ENCODE measurements around the gene SFTA2.

SFTA2 gene

DNA sequence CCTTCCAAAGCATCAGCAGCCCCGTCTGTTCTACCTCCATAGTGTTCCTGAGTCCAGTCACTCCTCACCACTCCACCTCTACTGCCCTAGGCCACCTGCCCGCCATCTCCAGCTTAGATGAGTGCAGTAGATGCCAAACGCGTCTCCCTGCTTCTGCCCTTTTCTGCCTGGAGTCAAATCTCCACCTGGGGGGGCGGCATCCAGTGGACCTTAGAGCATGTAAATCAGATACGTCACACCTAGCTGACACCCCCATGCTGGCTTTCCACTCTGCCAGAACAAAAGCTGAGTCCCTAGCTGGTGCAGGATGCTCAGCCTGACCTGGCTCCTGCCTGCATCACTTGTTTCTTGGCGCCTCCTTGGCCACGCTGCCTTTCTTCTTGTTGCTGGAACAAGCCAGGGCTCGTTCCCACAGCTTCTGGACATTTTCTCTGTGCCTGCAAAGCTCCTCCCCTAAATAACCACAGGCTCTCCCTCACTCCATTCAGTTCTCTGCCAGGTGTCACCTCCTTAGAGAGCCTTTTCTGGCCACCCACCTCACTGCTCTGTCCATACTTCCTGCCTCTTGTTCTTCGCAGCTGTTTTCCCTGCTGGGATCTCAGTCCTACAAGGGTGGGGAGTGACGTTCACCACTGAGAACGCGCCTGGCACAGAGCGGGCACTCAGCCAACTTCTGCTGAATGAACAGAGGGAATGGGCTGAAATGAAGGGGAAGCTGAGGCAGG, 41.9 kb downstream of the SFTA2 start:
- no peak for TF ChIP-seq ZFX (IDR thresholded peaks at IDR 0.05; ENCODE audit: borderline replicate concordance)
- TF ChIP-seq, protein P1, sequence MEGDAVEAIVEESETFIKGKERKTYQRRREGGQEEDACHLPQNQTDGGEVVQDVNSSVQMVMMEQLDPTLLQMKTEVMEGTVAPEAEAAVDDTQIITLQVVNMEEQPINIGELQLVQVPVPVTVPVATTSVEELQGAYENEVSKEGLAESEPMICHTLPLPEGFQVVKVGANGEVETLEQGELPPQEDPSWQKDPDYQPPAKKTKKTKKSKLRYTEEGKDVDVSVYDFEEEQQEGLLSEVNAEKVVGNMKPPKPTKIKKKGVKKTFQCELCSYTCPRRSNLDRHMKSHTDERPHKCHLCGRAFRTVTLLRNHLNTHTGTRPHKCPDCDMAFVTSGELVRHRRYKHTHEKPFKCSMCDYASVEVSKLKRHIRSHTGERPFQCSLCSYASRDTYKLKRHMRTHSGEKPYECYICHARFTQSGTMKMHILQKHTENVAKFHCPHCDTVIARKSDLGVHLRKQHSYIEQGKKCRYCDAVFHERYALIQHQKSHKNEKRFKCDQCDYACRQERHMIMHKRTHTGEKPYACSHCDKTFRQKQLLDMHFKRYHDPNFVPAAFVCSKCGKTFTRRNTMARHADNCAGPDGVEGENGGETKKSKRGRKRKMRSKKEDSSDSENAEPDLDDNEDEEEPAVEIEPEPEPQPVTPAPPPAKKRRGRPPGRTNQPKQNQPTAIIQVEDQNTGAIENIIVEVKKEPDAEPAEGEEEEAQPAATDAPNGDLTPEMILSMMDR (IDR thresholded peaks at IDR 0.05): no peak
- H3K27ac ChIP-seq: no peak overlapping the region

DNA sequence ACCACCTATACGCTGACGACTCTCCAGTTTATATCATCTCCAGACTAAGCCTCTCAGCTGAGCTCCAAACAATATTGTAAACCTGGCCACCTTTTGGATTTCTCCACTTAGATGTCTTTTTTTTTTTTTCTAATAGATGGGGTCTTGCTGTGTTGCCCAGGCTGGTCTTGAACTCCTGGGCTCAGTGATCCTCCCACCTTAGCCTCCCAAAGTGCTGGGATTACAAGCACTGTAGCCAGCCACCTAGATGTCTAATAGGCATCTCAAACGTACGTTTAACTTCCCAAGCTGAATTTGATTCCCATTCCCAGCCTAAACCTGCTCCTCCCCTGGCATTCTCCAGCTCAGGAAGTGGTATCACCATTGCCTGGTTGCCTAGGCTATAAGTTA, 42.5 kb downstream of the SFTA2 start:
- no peak overlapping the region for H3K27ac ChIP-seq

DNA sequence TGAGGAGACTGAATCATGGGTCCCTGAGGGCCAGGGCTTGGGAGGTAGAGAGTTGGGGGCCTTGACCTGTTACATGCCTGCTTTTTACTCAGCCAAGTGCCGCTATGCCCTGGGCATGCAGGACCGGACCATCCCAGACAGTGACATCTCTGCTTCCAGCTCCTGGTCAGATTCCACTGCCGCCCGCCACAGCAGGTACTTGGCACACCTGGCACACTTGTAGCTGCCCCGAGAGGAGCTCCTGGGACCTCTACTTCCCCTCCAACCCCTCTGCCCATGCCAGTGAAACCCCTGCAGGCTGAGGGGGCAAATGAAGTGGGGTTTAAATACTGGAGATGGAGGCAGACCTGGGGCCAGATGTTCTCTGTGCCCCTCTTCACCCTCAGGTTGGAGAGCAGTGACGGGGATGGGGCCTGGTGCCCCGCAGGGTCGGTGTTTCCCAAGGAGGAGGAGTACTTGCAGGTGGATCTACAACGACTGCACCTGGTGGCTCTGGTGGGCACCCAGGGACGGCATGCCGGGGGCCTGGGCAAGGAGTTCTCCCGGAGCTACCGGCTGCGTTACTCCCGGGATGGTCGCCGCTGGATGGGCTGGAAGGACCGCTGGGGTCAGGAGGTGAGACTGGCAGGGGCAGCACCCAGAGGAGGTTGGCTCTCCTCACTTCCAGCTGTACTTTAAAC, 43.0 kb downstream of the SFTA2 start:
- no peak overlapping the region for H3K27ac ChIP-seq
- TF ChIP-seq, protein P1 (IDR thresholded peaks at IDR 0.05): no peak
- no peak for TF ChIP-seq ZFX (IDR thresholded peaks at IDR 0.05; ENCODE audit: borderline replicate concordance)

More for the DNA sequence above, 42.5 kb downstream of the SFTA2 start:
- TF ChIP-seq ZFX (IDR thresholded peaks at IDR 0.05; ENCODE audit: borderline replicate concordance): no peak
- TF ChIP-seq, protein P1 (IDR thresholded peaks at IDR 0.05): no peak

DNA sequence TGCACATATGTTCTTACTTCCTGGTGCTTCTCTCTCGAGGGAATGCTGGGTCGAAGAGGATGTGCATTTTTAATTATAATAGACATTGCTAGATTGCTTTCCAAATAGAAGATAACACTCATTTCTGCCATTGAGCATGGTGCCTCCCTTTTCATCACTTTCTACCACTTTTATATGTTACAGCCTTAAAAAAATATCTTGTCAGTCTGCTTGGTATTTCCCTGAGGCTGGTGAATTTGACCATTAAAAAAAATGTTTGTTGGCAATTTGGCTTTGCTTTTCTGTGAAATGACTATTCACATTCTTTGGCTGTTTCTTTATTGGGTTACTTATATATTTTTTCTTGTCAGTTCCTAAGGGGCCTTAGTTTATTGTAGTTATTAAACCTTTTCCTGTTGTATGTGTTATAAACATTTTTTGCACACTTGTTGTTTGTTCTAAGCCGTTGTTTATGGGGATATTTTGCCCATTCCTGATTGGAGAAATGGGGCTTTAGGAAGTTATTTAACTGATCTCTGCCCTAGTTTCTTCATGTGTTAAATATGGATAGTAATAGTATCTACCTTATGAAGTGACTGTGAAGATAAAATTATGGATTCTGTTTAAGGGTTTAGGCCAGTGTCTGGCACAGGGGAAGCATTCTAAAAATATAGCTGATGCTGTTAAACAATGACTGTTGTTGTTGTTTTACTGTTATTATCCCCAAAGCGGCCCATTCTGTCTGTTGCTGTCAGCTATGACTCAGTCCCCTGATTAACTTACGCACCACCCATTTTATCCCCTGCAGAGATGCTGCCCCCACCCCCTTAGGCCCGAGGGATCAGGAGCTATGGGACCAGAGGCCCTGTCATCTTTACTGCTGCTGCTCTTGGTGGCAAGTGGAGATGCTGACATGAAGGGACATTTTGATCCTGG, 43.8 kb downstream of the SFTA2 start:
- TF ChIP-seq, protein P1 (IDR thresholded peaks at IDR 0.05): no peak
- no peak for TF ChIP-seq ZFX (IDR thresholded peaks at IDR 0.05; ENCODE audit: borderline replicate concordance)
- no peak overlapping the region for H3K27ac ChIP-seq

DNA sequence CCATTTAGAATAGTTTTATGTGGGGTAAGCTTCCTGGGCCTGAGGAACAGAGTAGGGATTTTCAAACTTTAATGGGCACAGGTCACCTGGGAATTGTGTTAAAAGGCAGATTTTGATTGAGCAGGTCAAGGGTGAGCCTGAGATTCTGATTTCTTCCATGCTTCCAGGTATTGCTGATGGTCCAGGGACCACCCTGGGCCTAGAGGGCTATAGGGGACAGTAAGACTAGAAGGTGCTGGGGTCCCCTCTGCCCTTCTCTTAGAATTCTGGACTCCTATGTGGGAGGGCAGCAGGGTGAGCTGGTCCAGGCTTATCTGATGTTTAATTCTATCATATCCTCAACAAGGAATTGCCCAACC, 45.1 kb downstream of the SFTA2 start:
- H3K27ac ChIP-seq: no peak overlapping the region
- TF ChIP-seq ZFX (IDR thresholded peaks at IDR 0.05; ENCODE audit: borderline replicate concordance): no peak
- TF ChIP-seq, protein P1 (IDR thresholded peaks at IDR 0.05): no peak

DNA sequence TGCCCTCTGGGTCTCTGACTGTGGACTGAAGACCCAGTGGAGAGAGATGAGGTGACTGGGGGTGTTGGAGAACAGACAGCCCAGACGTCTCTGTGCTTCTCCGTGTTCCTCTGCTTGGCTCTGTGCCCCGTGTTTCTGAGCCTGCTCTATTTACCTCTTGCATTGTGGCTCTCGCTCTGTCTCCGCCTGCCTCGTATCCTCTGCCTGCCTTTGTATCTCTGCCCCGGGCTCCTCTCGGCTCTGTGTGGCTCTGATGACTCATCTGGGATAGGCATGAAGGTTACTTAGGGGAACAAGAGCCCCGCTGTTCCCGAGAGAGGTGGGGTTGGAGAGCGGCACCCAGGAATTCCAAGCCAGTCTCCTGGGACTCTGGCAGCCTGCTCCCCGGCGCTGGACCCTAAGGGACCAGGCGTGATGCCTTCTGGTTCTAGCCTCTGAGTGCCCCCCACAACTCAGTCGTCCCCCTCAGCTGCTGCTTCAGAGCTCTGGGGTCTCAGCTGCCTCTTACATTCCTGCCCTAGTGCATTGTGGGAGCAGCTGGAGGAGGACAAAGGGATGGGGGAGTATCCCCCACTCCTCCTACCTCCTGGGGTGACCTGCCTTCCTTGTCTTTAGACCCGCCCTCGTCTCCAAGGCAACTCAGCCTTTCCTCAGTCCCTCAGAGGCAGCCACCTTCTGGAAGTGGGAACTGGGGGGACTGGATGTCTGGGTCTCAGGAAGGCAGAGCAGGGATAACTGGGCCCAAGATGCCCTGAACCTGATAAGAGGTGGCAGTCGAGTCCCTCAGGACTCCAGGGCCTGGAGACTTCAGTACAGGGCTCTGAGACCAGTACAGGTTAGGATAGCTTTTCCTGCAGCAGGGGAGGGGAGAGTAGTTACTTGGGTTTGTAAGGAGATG, 45.7 kb downstream of the SFTA2 start:
- TF ChIP-seq, protein P1 (IDR thresholded peaks at IDR 0.05): no peak
- TF ChIP-seq ZFX (IDR thresholded peaks at IDR 0.05; ENCODE audit: borderline replicate concordance): no peak
- peak overlapping the region; percentile 98 for H3K27ac ChIP-seq
